Cardiac atrium fibroblast (primary cell): ENCODE results near the gene MRPS27. TPM values are rescaled to one million over a fixed set of nuclear protein-coding genes. Genes with fewer than 3 reads are reported as not detected.

Experiments
- total RNA-seq: library from RNA; depleted of rRNA; stranded (reverse); fragments of >200 nt; gene quantifications from 2 replicates; pipeline ENCODE4 v1.2.3, GENCODE V29; 2015

MRPS27 gene
- total RNA-seq = 47.5 and 50.7 TPM in 2 replicates

GRCh38 chr5:72319976-72320752 is at the start of gene MRPS27, which contains the start of gene PTCD2:
Gene MRPS27 (minus strand): TSS chr5:72320240. CDS start chr5:72320221, 19 bp downstream.
Gene PTCD2 (plus strand): TSS chr5:72320373. CDS start chr5:72320383, 10 bp downstream.

Other genes with a start within 250 kb of the MRPS27 start
- 82.1 and 210 TPM in 2 replicates for gene MAP1B, start 212.8 kb downstream of the MRPS27 start, total RNA-seq
- gene PTCD2, start 133 bp upstream of the MRPS27 start, total RNA-seq = 7.0 and 11.0 TPM in 2 replicates
- 0.49 TPM in 1 of 2 replicates, not detected in the other for gene ZNF366, start 187.2 kb upstream of the MRPS27 start, total RNA-seq